ENCODE data around the gene EHMT1. TPM values are rescaled to one million over a fixed set of nuclear protein-coding genes. Genes with fewer than 3 reads are reported as not detected.

The EHMT1 gene
- total RNA-seq, 4 donors from 2014 or later, result 71.6 to 78.2 (median 74.2) TPM

- Histone ChIP-seq H3K4me3 (peak overlapping the region; percentile 64 to 95 (median 74)), H3K9me3 (no peaks in the 10 kb centered on the region), H3K4me1 (peaks cover 15 to 34% (median 28%) of the 10 kb centered on the region in 4 donors), H3K27ac (replicated peaks in 1 of 4) (peak overlapping the region in 3 of 4 donors; percentile 24 to 71 (median 65)), H3K36me3 (peaks cover 11 to 40% (median 35%) of the 10 kb centered on the region in 4 donors), H3K27me3 (no peaks in the 10 kb centered on the region)
- 37% methylated on average over 12 of the region's 58 CpGs for WGBS
- no peak for TF ChIP-seq CTCF (IDR thresholded peaks at IDR 0.05)
- TF ChIP-seq POLR2A (IDR thresholded peaks at IDR 0.05; ENCODE audit: low read depth), result no peak
- intact Hi-C loops (cut with DNase I), result no loop called here
- DNase-seq (ENCODE audit: extremely low spot score), result no peak
Measured at GRCh38 chr9:137589441-137590122, 29.2 kb upstream of the EHMT1 start.

- Histone ChIP-seq H3K4me1 (peaks cover 15 to 34% (median 28%) of the 10 kb centered on the region in 4 donors), H3K27ac (replicated peaks in 1 of 4) (peak overlapping the region in 2 of 4 donors; percentile 65 to 71), H3K9me3 (no peaks in the 10 kb centered on the region), H3K36me3 (peaks cover 11 to 36% (median 33%) of the 10 kb centered on the region in 4 donors), H3K27me3 (no peaks in the 10 kb centered on the region), H3K4me3 (peak overlapping the region; percentile 64 to 95 (median 74))
- intact Hi-C loops (cut with DNase I), result no loop called here
- no CpG with 5 or more reads among the region's 61 CpGs for WGBS
- DNase-seq (ENCODE audit: extremely low spot score), result no peak
- TF ChIP-seq CTCF (IDR thresholded peaks at IDR 0.05) (no peak), EP300 (IDR thresholded peaks at IDR 0.05) (no peak), POLR2A (IDR thresholded peaks at IDR 0.05; ENCODE audit: low read depth) (no peak), POLR2AphosphoS5 (IDR thresholded peaks at IDR 0.05) (no peak)
Measured at GRCh38 chr9:137590123-137590468, 28.7 kb upstream of the EHMT1 start.

- H3K4me1 ChIP-seq, result peaks cover 15 to 34% (median 28%) of the 10 kb centered on the region in 4 donors
- intact Hi-C loops (cut with DNase I), result no loop called here
- TF ChIP-seq POLR2A (IDR thresholded peaks at IDR 0.05; ENCODE audit: low read depth) (no peak), CTCF (IDR thresholded peaks at IDR 0.05) (peak in 1 of 3 experiments; percentile 16), POLR2AphosphoS5 (IDR thresholded peaks at IDR 0.05) (peak; percentile 26 to 40)
- H3K36me3 ChIP-seq, result peaks cover 10 to 29% (median 27%) of the 10 kb centered on the region in 4 donors
- no peaks in the 10 kb centered on the region for H3K9me3 ChIP-seq
- WGBS, result under 1% methylated on average over 34 of the region's 113 CpGs
- H3K4me3 ChIP-seq, result peak within 1 kb of the TSS; percentile 64 to 95 (median 74)
- peak; percentile 95 for DNase-seq (ENCODE audit: extremely low spot score)
- H3K27me3 ChIP-seq, result no peaks in the 10 kb centered on the region
- peak within 1 kb of the TSS in 3 of 4 donors; percentile 66 to 84 (median 77) for H3K27ac ChIP-seq (replicated peaks in 1 of 4)
Measured at GRCh38 chr9:137590469-137591383, 28.1 kb upstream of the EHMT1 start, which contains the start of gene ZMYND19. TSS of gene ZMYND19 (minus strand) at chr9:137590512. CDS start at chr9:137590263, 249 bp downstream.

- H3K27ac ChIP-seq (replicated peaks in 1 of 4), result no peak overlapping the region
- no peak overlapping the region for H3K4me3 ChIP-seq
- TF ChIP-seq EP300 (IDR thresholded peaks at IDR 0.05) (no peak), POLR2A (IDR thresholded peaks at IDR 0.05; ENCODE audit: low read depth) (no peak), CTCF (IDR thresholded peaks at IDR 0.05) (no peak), POLR2AphosphoS5 (IDR thresholded peaks at IDR 0.05) (no peak)
- no peaks in the 10 kb centered on the region for H3K9me3 ChIP-seq
- intact Hi-C loops (cut with DNase I), result no loop called here
- no peaks in the 10 kb centered on the region for H3K27me3 ChIP-seq
- DNase-seq (ENCODE audit: extremely low spot score), result no peak
- H3K4me1 ChIP-seq, result peaks cover 15 to 32% (median 28%) of the 10 kb centered on the region in 4 donors
- 82% methylated on average over 7 of the region's 7 CpGs for WGBS
- peaks cover 0 to 9% (median 7%) of the 10 kb centered on the region in 4 donors for H3K36me3 ChIP-seq
Measured at GRCh38 chr9:137592767-137593166, 26.0 kb upstream of the EHMT1 start.

All from esophagus muscularis mucosa (tissue), 4 donors.